ENCODE results near the gene AGBL1.

AGBL1 gene

DNA sequence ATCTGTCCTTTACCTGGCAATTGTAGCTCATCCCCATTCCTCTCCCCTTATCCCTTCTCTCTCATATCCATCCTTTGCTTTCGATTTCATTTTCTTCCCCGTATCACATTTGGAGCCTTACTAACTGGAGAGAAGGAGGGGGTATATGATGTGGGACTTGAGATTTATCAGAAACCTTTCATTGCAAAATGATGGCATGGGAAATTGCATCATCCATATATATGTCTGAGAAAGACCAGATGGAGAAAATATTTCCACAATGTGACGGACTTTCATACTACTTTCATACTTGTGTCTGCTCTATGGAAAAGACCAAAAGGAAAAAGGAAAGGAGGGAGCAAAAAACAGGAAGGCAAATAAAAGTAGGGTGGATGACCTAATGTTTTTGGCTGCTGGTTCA, 675.2 kb downstream of the AGBL1 start:
- DNase-seq, result no peak

DNA sequence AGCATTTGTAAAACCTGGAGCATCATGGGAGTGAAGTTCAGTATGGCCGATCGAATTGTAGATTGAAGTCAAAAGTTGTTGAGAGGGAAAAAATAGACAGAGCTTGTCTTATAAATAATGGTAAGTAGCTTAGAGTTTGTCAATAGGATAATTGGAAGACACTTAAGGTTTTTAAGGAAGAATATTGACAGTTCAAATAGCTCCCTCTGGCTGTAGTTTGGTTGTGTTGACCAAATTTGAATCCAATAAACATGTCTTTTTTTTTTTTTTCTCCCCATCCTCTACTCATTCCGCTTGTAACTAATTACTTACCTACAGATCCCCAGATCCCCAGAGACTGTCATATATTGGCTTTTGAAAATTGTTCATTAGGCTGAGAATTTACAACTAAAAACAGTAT, 677.0 kb downstream of the AGBL1 start:
- no peak for DNase-seq

DNA sequence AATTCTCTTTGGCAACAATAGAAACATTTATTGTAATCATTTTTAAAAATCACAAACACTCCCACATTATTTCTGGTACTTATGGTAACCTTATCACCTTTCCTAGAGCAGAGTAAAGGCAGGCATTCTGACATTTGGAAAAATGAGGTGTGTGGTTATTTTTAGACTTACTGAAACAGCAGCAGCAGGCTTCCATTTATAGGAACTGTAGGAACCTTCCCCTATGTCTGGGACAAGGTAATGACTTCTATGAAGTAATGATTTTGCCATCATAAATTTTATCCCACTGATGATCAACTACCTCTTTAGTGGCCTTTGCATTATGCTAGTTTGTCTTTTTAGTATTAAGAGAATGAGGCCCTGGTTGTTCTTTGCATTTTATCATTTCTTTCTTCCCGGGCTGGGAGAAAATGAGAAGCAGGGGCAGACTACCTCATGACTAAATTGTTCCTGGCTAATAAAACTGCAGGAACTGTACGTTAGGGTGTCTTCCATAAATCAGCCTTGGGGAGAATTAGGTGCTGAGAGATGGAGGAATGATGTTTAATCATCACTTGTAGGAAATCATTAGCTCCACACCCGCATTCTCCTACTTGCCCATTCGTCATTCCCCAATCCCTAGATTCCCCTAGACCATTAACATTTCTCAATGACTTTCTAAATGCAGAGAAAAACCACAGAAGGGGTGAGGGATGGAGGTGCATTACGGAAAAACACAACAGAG, 680.3 kb downstream of the AGBL1 start:
- DNase-seq, result no peak

DNA sequence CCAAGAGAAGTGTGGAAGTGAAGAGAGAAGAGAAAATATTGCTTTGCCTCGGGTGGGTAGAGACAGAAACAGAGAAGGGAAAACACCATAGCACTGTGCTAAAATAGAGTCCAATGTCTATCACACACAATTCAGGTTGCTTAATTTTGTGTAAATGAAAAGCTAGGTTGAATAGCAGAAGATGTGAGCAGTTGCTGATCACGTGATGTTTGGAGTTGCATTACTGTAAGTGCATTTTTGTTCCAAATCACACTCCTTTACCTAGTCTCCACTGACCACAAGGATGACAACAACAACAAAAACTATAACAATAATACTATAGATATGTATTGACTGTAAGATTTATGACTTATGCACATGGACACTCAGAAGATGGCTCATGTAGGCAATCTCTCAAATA, 683.2 kb downstream of the AGBL1 start:
- no peak for DNase-seq

DNA sequence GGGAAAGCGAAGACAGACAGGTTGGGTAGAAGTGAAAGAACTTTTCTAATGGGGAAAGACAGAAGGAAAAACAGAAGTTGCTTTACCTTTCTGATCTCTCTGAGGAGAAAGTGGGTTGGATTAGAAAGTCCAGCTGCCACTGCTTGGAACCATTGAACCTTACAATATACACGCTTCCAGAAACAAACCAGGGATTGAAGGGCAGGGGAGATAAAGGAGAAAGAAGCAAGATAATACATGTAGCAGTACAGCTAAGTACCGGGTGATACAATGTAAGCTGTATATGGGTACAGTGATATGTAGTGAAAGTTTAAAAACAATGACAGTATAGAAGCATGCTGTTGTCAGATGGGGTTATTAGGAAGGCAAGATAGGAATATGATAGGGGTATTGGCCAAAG, 684.4 kb downstream of the AGBL1 start:
- DNase-seq, result no peak

DNA sequence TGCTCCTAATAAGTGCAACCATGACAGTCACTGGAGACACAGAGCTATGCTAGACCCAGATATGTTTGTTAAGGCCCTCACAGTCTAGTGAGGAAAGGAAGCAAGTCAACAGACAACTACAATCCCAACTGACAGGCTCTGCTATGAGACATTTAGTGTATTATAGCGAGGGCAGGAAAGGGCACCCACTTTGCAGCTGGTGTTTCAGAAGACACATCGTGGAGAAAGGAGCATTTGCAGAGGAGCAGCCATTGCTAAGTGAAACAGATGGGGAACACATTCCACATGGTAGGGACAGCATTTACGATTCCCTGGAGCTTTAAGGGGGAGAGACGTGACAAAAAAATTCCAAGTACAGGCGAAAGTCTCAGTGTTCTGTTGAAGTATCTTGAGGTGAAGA, 685.6 kb downstream of the AGBL1 start:
- DNase-seq, result no peak

DNA sequence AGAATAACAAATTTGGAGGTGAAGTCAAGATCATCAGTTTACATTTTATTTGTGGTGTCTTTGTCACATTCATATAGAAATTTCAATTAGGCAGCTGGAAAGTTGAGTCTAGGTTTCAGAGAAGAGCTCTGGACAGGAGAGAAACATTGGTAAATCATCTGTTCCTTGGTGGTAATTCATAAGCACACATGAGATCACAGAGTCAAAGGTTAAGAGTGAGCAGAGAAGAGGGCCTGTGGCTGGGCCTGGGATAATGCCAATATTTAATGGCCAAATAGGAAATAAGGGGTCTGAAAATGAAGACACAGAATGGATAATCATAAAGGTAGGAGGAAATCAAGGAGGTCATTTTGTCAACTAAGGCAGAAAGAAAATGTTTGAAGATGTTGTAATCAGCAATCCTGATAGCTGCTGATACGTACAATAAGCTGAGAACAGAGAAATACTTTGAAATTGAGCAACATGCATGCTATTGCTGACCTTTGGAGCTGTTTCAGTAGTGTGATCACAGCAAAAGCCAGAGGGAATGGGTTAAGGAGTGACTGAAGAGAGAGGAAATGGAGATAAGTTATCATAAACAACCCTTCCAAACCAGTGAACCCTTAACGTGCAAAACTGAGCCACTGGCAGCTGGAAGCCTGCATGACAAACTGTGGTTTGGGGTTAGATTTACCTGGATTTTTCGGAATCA, 692.8 kb downstream of the AGBL1 start:
- no peak for DNase-seq

DNA sequence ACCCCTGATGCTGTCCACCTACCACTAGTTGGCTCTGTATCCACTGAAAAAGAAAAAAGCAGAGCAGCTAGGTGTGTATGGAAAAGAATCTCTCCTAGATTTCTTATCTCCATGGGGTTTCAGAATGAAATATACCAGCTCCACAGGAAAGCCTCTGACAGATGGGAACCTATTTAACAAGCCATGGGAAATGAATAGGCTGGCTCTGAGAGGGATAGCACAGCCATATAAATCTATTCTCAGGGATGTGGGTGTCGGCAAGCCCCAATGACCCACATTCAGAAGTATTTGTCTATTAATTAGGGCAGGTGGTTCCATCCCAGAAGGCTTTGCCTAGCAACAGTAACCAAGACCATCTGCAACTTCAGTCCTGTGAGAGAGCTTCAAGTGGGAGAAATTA, 694.1 kb downstream of the AGBL1 start:
- DNase-seq, result no peak

DNA sequence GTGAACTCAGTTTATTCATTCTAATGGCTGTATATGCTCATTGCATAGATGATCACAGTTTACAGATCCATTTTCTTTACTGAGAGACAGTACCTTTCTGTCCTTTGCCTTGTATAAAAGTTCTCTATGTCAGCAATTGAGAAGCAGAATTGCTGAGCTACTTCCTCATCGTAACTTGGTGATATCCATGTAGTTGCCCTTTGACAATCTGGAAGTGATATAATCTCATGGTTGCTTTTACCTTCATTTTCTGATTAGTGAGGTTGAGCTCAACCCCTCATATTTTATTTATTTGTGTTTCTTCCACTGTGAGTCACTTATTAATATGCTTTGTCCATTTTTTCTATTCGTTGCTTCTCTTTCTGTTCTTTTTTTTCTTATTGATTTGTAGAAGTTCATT, 696.5 kb downstream of the AGBL1 start:
- no peak for DNase-seq

DNA sequence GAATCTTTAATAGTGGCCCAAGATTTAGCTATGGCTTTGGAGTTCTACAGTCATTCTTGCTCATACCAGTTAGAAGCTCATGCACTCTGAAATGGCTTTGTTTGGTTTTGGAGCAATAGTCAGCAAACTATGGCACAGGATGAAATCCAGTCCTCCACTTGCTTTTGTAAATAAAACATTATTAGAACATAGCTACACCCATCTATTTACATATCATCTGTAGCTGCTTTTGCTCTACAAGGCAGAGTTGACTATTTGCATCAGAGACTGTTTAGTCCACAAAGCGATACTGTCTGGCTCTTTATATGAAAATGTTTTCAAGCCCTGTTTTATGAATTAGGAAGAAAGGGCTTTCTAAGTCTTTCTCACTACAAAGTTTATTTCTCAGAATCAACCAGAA, 716.9 kb downstream of the AGBL1 start:
- DNase-seq, result no peak

DNA sequence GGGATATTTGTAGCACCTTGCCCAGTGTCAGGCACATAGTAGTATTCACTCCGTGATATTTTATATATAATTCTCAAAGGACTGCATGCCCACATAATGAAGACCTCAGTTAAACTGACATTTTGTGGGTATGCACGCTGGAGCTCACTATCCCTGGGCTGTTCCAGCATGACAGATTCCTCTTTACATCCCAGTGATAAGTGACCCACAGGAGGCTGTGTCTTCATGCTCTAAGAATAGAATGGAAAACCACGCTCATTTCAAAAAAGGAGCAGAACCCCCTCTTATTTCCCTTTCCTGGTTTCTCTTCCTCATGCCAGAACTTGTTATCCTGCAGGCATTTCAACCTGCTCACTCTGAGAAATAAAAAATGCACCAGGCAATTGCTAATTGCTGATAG, 717.5 kb downstream of the AGBL1 start:
- DNase-seq, result no peak

DNA sequence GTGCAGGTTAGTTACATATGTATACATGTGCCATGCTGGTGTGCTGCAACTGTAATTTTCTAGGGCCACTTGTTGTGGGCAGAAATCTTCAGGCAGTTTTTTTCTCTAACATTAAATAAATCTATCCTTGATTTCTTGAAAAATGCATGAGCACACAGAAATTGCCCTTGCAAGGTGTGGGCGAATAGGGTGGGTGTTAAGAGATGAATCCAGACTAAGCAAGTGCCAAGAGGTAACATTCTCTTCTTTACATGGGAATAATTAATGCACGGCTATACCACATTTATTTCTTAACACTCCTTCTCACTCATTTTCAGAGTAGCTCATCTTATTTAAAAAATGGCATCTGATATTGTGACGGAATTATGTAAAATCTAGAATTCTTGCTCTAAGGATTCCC, 719.6 kb downstream of the AGBL1 start:
- DNase-seq, result no peak

DNA sequence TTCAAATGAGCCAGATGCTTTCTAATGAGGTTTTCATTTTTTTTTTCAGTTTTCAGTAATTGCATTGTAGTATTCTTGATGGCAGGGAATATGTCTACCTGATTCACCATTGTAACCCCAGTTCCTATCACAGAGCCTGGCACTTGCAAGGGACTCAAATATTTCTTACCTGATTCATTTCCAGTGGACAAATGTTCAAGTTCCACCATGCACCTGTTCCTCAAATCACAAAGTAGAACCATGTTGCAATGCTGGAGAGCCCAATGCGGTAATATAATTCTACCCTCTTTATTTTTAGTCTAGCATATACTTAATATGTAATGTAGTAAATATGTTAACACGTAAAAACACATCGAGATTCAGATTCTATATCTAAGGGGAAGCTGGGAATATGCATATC, 722.6 kb downstream of the AGBL1 start:
- DNase-seq, result no peak

DNA sequence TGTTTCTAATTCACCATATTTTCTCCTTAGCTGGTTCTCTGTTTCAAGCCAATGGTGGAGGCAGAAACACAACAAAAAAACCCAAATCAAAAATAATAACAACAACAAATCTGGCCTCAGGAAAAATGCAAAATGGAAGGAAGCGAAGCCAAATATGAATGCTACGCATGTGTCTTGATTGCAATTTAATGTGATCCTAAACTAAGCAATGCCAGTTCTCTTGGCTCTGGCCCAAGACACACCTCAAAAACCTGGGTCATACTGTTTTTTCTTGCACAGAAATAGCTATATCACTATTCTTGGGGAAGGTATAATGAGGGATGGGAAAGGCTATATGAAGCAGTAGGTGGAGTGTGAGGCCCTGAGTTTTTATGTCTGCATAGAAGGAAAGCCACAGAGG, 724.7 kb downstream of the AGBL1 start:
- no peak for DNase-seq

DNA sequence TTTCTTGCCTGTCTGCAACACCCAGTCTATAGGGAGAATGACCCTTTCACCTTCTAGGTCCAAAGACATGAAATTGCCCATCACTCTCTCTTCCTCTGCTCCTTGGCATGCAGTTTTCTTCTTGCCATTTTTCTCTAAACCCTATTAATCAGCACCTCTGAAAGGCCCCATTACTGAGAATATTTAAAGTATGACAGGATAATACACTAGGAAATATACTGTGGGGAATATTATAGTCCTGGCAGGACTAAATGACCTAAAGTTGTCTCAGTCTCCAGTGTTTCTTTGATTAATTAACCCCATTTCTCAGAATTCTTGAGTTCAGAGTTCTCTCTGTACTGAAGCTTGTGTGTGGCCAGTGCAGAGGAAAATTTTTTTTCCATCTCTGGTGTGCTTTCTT, 730.7 kb downstream of the AGBL1 start:
- DNase-seq, result no peak

DNA sequence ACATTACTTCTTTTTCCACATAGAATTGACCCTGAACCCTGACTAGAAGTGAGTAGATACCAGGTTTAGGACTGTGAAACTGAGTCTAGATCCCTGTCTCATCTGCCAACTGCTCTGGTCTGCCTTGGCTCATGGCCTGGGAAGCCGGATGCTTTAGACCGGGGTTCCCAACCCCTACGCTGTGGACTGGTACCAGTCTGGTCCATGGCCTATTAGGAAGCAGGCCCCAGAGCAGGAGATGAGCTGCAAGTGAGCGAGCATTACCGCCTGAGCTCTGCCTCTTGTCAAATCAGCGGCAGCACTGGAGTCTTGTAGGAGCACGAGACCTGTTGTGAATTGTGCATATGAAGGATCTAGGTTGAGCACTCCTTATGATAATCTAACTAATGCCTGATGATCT, 734.2 kb downstream of the AGBL1 start:
- DNase-seq, result no peak

DNA sequence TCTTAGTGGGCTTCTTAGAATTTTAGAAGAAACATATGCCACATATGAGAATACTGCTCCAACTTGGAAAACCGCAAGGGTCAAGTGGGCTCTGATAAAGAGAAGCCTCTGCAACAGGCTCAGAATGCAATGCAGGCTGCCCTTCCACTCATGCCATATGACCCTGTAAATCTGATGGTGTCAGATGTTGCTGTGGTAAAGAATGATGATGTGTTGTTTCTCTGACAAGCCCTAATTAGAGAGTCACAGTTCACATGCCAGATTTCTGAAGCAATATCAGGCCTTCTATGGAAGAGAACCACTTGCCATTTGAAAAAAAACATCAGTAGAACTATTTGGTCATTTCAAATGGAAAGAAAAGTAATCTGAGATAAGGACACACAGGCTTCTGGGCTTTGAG, 749.6 kb downstream of the AGBL1 start:
- no peak for DNase-seq

DNA sequence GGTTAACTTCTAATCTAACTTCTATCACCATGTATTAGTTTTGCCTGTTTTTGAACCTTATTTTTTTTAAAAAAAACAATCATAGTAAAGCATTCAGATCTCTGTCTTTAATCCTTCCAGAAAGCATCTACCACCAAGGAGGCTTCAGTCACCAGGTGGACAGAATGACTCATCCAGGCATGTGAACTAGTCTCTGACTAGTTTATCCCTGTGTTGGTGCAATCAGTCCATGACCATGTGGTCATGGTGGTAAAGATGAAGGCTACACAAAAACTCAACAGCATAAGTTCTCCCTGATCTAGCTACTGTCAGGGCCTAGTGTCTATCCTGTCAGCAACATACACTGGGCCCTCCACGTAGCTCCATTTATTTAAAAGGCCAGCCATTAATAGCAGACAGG, 750.6 kb downstream of the AGBL1 start:
- no peak for DNase-seq

DNA sequence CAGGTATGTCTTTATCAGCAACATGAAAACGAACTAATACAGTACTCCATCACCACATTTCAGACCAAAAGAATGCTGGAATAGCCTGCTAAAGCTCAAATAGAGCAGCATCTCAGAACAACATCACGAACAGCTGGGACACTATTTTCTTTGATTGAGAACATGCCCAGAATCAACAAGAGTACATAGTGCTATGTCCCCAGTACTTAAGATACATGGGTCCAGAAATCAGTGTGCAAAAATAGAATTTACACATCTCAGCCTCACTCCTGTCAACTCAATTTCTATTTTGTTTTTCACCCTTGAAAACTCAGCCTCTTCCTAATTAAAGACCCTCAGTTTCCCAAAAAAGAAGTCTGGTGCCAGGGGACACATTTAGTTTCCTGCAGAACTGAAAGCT, 753.9 kb downstream of the AGBL1 start:
- DNase-seq, result no peak

DNA sequence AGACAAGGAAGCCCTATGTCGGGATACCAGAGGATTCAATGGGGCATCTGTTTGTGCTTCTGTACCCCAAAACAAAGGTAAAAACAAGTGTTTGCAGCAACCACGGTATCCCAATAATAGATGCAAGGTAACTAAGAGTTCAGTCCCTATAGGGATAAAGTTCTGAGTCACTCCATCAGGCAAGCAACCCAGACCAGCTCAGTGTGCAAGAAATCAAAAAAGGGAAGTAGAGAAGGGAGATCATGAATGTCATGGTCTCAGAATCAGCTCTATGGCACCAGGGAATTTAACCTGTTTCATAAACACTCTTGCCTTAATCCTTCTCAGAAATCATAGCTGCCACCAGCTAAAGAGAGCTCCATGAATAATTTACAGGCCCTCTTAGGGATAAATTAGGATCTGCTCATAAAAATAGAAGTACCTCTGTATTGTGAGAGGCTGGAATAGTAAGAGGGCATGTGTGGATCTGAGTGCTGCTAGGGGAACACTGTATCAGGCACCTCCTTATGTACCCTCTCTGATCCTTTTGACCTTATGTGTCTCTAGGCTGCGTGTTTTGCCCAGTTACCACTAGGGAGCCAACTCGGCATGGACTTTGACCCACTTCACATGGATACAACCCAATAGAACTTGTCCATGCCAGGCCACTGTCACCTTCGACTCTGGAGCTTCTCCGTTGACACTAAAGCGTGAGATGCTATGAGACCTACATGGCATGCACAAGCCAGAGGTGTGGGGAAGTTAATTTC, 754.6 kb downstream of the AGBL1 start:
- DNase-seq, result no peak

DNA sequence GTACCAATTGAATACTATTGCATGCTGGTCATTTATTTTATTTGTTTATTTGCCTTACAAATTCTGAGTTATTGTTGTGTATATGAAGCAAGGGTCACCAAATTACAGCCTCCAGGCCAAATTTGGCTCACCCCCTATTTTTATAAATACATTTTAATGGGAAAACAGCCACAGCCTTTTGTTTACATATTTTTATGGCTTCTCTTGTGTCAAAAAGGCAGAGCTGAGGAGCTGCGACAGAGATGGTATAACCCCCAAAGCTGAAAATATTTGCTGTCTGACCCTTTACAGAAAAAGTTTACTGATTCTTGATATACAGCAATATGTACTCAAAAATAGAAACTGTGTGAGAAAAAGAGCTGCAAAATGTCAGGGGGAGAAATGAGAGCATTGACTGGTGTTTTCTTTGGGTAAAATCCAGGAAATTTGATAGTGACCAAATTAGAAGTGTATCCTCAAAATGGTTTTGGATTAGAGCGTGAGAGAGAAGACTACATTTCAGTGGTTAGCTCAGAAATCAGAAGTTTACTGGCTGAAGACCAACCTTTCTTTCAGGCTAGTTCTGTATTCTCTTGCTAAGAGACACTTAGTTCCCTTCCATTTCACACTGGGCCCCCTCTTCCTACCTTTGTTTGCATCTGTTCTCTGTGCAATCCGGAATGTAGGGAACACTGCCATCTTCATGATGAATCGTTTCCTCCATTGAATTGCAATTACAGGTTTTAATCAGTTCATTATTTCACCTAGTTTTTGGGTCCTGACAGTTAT, 757.8 kb downstream of the AGBL1 start:
- DNase-seq, result no peak

DNA sequence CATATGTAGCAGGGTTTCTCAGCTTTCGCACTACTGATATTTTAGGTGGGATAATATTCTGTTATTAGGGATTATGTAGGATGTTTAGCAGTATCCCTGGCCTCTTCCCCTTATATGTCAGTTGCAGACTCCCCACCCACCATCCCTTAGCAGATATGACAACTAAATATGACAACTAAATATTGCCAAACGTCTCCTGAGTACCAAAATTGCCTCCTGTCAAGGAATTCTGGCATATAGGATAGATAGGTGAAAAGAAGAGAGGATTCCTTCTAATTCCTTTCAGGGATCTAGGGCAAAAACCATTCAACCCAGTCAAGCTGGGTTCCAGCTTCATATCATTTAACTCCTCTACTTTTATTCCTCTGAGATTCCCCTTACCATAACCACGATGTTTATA, 759.8 kb downstream of the AGBL1 start:
- DNase-seq, result no peak

DNA sequence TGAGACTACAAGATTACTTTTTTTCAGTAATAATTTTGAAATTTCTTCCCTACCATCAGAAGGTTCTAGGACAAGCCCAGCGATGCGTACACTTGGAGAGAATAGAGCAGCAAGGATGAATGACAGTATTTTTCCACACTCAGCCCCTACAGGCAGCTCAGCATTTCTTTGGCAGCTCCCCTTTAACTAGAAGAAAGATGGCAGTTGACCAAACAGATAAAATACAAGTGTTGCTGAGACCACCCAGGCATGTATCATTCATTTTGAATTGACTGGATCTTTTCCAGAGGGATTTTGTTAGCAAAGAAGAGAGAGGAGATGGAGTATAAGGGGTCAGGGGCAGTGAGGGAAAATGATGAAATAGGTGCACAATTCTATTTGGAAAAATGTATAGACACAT, 761.3 kb downstream of the AGBL1 start:
- no peak for DNase-seq

DNA sequence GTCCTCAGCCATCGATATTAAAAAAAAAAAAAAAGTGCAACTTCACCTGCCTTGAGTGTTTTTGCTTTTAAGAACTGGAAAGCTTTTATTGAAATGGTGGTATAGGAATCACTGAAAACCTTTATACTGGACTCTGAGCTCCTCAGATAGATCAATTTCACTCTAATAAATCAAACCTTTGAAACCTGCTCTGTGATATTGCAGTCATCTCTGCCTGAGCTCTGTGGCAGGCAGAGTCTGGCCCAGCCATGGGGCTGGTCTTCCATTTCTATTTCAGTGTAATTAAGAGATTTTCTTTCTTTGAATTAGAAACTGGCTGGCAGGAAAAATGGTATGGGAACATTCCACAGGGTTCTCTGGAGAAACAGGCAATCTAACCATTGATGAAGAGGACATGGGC, 762.5 kb downstream of the AGBL1 start:
- no peak for DNase-seq

Measured in activated CD4-positive, alpha-beta T cell treated with anti-CD3 and anti-CD28 coated beads, Interleukin-10, Interleukin-2, amounts not matched to agents 100 ng/mL and 50 ng/mL, durations not matched to agents 16 hours and 8 hours (primary cell).